GM21360 (cell line): ENCODE data around the gene ADAP1.
"Not testable (repeated sequence)": the region's sequence is repeated elsewhere in the genome, so short reads cannot be mapped to it uniquely, and the experiment has no call there.

Experiments
- ATAC-seq: cut with Tn5 transposase; IDR thresholded peaks from one replicate; pipeline ENCODE4 v1.9.1; 2021; ENCODE audit warnings: mild to moderate bottlenecking, moderate library complexity; ENCODE audit not compliant: unreplicated experiment

Gene ADAP1, protein sequence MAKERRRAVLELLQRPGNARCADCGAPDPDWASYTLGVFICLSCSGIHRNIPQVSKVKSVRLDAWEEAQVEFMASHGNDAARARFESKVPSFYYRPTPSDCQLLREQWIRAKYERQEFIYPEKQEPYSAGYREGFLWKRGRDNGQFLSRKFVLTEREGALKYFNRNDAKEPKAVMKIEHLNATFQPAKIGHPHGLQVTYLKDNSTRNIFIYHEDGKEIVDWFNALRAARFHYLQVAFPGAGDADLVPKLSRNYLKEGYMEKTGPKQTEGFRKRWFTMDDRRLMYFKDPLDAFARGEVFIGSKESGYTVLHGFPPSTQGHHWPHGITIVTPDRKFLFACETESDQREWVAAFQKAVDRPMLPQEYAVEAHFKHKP

DNA sequence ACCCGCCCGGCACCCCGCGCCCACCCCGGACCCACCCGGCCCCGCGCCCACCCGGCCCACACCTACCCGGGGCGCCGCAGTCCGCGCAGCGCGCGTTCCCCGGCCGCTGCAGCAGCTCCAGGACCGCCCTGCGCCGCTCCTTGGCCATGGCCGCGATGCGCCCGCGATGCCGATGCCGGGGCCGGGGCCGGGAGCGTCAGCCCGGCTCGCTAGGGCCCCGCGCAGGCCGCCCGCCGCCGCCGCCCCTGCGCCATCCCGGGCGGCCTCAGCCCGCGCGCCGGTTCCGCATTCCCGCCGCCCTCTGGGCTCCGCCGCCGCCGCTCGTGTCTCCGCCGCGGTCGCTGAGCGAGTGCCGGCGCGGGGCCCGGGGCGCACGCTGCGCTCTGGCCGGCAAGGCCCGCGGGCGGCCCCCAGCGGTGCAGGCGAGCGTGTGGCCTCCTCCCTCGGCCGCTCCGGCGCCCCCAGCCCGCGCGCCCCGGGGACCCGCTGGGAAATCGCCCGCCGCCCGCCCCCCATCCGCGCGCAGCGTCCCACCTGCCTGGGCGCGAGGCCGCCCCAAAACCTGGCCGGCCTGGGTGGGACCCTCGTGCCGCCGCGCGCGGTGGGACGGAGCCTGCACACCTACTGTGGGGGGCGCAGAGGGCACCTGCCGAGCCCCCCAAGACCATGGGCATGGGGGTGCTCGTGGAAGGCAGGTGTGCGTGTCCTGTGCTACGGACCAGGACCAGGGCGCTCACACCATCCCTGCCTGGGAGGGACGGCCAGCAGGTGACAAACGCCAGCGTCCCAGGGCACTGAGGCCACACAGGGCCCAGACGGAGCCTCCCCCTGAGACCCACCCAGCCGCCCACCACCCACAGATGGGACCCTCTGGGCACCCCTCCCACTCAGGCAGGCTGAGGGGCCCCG is at the start of gene ADAP1:
ADAP1 (minus strand) TSS at position 351 of the 909 bp plus-strand sequence; CDS start at position 148, 203 bp downstream.
- ATAC-seq = peak; percentile 41

DNA sequence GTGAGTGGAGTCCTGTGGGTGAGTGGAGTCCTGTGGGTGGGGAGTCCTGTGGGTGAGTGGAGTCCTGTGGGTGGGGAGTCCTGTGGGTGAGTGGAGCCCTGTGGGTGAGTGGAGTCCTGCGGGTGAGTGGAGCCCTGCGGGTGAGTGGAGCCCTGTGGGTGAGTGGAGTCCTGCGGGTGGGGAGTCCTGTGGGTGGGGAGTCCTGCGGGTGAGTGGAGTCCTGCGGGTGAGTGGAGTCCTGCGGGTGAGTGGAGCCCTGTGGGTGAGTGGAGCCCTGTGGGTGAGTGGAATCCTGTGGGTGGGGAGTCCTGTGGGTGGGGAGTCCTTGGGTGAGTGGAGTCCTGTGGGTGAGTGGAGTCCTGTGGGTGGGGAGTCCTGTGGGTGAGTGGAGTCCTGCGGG is 48.0 kb upstream of the ADAP1 start:
- not testable (repeated sequence) for ATAC-seq

DNA sequence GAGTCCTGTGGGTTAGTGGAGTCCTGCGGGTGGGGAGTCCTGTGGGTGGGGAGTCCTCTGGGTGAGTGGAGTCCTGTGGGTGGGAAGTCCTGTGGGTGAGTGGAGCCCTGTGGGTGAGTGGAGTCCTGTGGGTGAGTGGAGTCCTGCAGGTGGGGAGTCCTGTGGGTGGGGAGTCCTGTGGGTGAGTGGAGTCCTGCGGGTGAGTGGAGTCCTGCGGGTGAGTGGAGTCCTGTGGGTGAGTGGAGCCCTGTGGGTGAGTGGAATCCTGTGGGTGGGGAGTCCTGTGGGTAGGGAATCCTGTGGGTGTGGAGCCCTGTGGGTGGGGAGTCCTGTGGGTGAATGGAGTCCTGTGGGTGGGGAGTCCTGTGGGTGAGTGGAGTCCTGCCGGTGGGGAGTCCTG is 47.5 kb upstream of the ADAP1 start:
- not testable (repeated sequence) for ATAC-seq

DNA sequence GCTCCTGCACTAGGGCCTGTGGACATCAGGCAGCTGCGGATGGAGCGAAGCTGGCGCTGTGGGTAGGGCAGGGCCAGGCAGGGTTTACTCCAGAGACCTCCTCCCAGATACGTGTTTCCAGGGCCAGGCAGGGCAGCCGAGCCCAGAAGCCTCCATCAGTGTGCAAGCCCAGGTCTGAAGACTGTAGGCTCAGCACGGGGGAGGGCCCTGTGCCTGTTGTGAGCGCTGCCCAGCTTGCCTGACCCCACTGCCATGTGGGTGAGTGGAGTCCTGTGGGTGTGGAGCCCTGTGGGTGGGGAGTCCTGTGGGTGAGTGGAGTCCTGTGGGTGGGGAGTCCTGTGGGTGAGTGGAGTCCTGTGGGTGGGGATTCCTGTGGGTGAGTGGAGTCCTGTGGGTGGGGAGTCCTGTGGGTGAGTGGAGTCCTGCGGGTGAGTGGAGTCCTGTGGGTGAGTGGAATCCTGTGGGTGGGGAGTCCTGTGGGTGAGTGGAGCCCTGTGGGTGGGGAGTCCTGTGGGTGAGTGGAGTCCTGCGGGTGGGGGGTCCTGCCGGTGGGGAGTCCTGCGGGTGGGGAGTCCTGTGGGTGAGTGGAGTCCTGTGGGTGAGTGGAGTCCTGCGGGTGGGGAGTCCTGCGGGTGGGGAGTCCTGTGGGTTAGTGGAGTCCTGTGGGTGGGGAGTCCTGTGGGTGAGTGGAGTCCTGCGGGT is 46.7 kb upstream of the ADAP1 start:
- ATAC-seq = not testable (repeated sequence)

DNA sequence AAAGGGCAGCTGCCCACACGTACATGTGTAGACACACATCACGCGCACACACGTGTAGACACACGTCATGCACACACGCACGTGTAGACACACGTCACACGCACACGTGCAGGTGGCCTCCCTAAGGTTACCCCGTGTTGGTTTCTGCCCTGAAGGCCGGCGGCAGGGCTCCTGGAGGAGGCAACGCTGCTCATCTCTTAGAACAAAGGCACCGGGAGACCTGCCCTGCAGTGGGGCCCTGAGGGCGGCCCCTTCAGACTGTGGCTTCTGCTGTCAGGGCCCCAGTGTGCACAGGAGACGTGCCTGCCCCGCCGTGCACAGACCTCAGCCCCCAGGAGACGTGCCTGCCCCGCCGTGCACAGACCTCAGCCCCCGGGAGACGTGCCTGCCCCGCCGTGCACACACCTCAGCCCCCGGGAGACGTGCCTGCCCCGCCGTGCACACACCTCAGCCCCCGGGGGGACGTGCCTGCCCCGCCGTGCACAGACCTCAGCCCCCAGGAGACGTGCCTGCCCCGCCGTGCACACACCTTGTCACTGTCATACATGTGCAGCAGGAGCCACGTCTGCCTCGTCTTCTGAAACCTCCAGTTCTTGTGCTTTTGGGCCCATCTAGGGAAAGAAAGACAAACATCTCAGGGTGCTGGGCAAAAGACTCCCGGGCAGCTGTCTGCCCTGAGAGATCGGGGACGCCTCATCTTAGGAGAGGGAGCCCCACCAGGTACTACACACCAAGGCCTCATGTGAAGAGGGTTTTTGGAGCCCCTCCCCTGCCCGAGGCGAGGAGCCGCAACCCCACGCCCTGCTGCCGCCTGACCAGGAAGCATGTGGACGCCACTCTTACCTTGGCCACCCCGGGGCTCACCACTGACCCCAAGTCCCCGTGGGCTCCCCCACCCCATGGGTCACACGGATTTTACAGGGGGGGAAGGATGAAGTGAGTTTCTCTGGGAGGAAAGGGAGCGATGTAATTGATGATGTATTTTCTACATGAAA is 45.8 kb upstream of the ADAP1 start:
- peak; percentile 54 for ATAC-seq

DNA sequence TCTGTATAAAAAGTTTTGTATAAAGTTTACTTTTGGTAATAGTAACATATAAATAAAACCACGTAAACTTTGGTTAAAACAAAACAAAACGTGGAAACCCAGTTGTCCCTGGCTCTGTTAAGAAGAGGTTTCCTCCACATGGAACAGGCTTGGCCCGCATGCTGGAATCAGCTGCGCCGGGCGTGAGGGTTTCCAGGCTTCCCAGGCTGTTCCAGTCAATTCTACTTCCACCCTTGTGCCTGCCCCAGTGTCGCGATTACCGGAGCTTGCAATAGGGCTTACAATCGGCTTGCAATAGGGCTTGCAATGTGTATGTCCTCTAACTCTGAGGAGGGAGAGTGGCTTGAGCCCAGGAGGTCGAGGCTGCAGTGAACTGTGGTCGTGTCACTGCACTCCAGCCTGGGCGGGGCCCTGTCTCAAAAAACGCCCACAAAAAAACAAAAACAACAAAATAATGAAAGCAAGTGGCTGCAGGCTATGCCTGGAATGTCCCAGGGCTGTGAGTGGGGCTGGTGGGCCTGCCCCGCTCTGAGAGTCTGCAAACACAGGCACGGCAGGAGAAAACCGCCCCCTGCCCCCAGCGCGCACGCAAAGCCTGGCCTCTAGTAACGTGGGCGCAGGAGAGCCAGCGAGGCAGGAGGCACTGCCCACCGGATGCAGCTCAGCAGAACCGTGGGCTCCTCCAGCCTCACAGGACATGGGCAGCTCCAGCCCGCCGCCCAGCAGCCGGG is 44.8 kb upstream of the ADAP1 start:
- ATAC-seq = peak; percentile 34

DNA sequence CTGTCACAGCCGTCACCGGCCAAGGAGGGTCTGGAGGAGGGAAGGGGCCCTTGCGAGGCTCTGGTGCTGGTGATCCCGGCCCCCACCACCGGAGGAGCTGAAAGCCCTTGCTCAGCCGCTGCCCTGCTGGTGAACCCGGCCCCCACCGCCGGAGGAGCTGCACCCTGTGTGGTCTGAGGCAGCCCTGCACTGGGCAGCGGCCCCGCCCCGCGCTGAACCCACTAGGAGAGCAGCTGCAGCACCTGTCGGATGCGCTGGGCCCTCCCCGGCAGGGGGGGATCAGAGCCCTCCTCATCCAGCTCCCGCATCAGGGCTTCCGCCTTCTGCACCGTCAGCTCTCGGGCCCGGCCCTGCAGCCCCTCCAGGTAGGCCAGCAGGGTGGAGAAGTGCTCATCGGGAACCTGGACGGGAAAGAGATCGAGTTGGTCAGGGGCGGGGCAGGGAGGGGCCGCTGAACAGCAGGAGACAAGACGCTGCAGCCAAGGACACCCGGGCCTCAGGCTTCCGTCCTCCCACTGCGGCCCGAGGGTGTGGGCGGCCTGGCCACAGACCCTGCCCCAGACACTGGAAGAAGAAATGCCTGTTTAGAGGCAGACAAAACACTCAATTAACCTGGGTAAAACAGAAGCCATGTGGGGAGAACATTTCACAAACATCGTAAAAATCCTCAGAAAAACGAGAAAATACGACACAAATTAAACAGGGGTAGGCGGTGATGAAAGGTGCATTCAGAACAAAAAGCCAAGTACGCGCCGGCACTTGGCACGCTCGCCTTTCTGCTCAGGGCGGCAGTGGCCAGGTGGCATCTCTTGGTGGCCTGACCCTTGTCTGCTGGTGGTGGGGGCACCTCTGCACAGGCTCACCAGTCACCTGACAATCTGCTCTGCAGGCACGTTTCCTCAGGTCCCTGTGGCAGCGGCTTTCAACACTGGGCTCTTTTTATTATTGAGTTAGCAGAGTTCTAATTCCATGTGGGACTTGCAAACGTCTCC is 43.2 kb upstream of the ADAP1 start:
- no peak for ATAC-seq

DNA sequence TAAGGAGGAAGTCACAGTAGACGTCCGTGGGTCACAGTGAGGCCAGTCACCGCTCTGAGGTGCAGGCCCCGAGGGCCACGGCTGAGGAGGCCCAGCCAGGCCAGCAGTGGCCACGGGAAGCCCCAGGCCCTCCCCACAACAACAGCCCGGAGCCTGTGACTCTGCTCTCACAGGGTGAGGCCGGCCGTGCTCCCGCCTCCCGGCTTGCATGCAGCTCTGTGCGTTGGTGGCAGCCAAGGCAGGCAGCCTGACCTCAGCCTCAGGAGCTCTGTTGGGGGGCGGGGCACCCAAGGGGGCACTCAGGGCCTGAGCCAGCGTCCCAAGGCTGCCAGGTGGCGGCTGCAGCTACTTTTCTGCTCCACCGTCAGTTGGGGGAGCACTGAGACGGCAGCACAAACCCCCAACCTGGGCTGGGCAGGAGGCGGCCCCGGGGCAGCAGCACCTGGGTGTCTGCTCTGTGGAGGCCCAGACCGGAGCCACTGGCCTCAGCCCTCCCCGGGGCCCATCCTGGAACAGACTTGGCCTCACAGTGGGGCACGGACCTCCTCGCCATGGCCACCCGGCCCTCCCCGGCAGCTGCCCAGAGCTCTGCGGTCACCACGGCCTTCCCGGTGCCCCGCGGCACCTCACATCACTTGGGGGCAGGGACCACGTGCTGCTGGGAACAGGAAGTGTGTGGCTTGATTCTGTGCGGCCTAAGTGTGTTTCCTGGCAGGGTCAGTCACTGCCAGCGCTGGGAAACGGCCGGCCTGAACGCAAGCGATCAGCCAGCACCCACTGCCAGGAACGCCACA is 41.8 kb upstream of the ADAP1 start:
- ATAC-seq = no peak

DNA sequence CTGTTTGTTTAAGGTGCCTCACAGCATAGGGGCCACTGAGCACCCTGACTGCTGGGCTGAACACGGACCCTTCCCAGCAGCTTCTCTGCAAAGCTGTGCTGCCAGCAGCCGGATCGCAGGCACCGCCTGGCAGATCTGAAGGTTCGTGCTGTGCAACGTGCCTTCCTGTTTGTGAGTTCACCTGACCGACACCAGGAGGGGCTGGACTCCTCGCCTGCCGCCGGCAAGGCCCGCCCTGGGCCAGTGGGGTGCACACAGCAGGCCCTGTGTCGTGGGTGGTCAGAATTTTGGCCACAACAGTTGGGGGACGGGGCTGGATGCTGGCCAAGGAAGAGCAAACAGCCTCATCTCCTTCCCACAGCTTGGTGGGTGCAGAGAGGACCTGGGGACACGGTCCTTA is 41.1 kb upstream of the ADAP1 start:
- ATAC-seq = no peak

DNA sequence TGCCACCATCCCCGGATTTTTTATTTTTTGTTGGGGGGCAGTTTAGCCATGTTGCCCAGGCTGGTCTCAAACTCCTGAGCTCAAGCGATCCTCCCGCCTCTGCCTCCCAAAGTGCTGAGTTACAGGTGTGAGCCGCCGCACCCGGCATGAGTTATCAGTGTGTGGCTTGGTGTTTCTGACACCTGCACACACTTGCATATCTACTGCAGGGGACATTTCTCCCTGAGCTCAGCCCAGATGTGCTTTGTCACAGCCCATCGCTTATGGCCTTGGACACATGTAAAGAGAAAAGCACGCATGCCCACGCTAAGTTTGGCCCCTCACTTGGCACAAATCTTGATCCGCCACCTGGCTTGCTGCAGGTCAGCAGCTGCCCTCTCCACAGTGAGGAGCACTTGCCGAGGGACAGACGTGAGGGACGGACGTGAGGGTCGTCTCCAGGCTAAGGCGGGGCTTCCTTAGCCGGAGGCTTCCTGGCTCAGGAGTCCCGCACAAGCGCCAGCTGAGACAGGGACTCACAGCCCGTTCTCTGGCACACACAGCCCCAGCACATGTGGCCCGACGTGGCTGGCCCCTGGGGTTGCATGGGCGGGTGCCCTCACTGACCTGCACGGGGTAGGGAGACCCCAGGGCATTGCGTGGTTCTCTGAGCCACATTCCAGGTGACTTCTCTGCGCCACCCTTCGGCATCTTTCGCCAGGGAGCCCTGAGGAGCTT is 40.3 kb upstream of the ADAP1 start:
- ATAC-seq = no peak

DNA sequence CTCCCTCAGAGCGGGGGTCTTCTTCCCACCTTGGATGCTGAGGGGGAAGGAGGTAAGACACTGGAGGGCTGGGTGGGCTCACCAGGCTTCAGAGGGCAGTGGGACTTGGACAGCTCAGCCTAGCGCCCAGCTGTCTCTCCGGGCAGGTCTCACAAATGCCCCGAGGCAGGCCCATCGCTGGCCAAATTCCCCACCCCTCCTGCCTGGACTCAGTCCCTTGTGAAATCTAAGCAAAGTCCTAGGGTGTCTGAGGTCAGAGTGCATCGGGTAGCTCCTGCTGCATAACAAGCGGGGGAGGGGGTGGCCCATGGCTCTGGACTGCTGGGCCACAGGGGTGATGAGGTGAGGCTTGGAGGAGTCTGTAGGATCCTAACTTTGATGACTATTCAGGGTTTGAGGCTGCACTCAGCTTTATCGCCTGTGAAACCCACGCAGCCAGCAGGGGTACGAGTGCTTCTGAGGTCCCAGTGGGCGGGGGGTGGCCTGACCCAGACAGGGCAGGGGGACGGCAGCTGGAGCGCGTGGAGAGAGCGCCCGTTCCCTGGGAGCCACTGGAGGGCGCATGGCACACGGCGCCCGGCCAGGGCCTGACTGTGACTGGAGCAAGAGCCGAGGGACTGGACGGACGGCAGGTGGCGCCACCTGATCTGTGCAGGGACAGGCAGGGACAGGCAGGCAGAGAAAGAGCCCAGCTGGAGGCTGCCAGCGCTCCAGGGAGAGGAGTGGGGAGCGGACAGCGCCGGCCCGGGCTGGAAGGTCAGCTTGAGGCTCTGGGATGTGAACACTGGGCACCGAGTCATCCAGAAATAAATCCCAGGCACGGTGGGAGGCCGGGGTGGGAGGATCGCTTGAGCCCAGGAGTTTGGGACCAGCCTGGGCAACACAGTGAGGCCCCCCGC is 38.5 kb upstream of the ADAP1 start:
- ATAC-seq = peak; percentile 86

DNA sequence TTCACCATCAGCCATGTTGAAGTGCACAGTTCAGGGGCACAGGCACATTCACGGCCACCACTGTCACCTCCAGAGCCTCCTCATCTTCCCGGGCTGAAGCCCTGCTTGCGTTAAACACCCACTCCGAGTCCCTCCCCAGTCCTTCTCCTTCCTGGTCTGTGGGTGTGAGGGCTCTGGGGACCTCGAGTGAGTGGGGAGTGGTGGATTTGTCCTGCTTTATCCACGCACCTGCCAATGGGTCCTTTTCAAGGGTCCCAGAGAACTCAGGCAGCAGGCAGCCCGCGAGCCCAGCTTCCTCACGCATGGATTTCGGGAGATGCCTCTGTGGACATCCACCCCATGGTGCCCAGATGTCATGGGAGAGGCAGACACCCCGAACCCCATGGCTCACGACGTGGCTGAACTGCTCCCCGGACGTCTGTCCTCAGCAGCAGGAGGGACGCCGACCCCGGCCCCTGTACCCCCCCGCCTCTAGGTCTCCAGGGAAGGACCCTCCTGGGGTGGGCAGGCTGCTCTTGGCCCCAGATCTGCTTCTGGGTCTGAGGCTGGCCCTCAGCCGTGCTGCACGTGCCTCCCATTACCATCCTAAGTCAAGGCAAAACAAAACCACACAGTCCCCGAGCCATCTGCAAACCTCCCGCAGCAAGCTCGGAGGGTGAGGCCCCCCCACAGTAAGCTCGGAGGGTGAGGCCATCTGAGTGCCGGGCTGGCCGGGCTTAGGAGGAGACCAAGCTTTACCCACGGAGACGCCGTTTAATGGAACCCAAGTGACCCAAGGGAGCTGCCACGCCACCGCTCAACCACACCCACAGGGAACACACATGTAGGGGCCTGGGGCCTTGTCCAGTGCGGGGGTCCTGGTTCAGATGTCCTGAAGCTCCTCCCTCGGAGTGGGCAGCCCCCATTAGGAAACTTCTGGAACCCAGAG is 37.5 kb upstream of the ADAP1 start:
- ATAC-seq = no peak

DNA sequence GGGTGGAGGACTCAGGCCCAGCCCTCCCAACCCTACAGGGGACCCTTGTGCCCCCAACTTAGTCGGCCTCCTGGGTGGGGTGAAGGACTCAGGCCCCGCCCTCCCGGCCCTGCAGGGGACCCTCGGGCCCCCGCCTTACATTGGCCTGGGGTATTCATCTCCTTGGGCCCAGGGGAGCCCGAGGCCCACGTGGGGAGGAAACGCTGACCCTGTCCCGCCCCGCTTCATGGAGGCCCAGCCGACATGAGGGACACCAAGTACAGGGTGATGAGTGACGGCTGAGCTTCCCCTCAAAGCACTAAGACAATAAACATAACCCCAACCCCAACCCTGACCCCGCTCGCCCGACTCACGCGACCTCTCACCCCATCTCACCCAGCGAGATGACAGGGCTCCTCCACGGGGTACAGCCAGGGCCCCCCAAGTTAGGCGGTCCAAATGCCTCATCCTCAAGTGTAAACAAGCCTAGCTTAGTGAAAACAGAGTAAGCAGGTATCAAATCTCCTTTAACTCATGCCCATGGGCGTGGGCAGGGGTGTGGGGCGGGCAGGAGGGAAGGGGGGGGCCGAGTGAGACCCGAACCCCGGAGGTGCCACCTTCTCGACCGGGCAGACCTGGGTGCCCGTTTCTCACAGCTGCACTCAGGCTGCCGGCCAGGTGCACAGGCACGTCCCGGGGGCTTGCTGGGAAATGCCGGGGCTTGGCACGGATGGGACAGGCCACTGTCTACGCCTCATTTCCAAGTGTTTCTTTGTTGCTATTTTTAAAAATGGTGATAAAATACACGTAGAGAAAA is 36.7 kb upstream of the ADAP1 start:
- ATAC-seq = no peak
